Muscle of leg (tissue), 11 donors: Measurements from ENCODE around the gene KAT6B. TPM values are rescaled to one million over a fixed set of nuclear protein-coding genes. Genes with fewer than 3 reads are reported as not detected.
"Not testable (repeated sequence)": the region's sequence is repeated elsewhere in the genome, so short reads cannot be mapped to it uniquely, and the experiment has no call there.

ENCODE experiments used
- DNase-seq: peaks from one replicate; pipeline ENCODE4 v3.0.0; 2013
- H3K27ac ChIP-seq: one replicate; pipeline ENCODE4 v1.5.1; 2013; ENCODE audit warnings: mild to moderate bottlenecking, low read length, control low read depth
- H3K27me3 ChIP-seq: one replicate; pipeline ENCODE4 v1.6.1; 2013; ENCODE audit warnings: low read length; ENCODE audit not compliant: control insufficient read depth, insufficient read depth
- H3K36me3 ChIP-seq: one replicate; pipeline ENCODE4 v1.6.1; 2013; ENCODE audit warnings: low read length; ENCODE audit not compliant: control insufficient read depth, insufficient read depth
- H3K4me1 ChIP-seq: one replicate; pipeline ENCODE4 v1.6.1; 2013; ENCODE audit warnings: low read length; ENCODE audit not compliant: control insufficient read depth, insufficient read depth
- H3K4me3 ChIP-seq: one replicate; pipeline ENCODE4 v1.5.1; 2013; ENCODE audit warnings: low read length, control low read depth
- H3K9me3 ChIP-seq: replicated peaks from 2 replicates; pipeline ENCODE4 v1.6.1; 2013; ENCODE audit warnings: low read depth, low read length; ENCODE audit not compliant: control insufficient read depth
- WGBS: methylation state at CpG from one replicate; pipeline ENCODE4 v1.1.5; 2013; ENCODE audit warnings: missing lambda C conversion rate; ENCODE audit not compliant: insufficient coverage; 5-methylcytosine and 5-hydroxymethylcytosine counted together
- polyA plus RNA-seq, 8 donors: library from polyadenylated mRNA; unstranded; fragments of 120-200 nt; gene quantifications; one replicate each; pipeline versions ENCODE4 v1.2.1 to v1.2.3, GENCODE V29; 2013; ENCODE audit warnings: inconsistent platforms in 1 of 8, low replicate concordance in 1 of 8; ENCODE audit not compliant: insufficient read length in 8 of 8, insufficient read depth in 1 of 8
- total RNA-seq: library from RNA; stranded (reverse); fragments of 120-200 nt; gene quantifications from one replicate; pipeline ENCODE4 v1.2.4, GENCODE V29; 2013

KAT6B gene
- total and polyA plus RNA-seq, 9 donors: 13.5 to 23.1 (median 17.9) TPM

GRCh38 chr10:74882831-74883230, 56.4 kb downstream of the KAT6B start:
- Histone ChIP-seq H3K4me3 (no peak overlapping the region), H3K27ac (no peak overlapping the region), H3K4me1 (no peaks in the 10 kb centered on the region), H3K9me3 (no peaks in the 10 kb centered on the region), H3K36me3 (no peaks in the 10 kb centered on the region), H3K27me3 (no peaks in the 10 kb centered on the region)
- DNase-seq: peak; percentile 25
- whole genome bisulfite sequencing: 20% methylated on average over 1 of the region's 3 CpGs

GRCh38 chr10:74883428-74883827, 57.0 kb downstream of the KAT6B start:
- no peak for DNase-seq
- Histone ChIP-seq H3K9me3 (no peaks in the 10 kb centered on the region), H3K27me3 (no peaks in the 10 kb centered on the region), H3K4me1 (no peaks in the 10 kb centered on the region), H3K4me3 (no peak overlapping the region), H3K27ac (no peak overlapping the region), H3K36me3 (no peaks in the 10 kb centered on the region)
- no CpG with 5 or more reads among the region's 1 CpG for WGBS

- H3K27ac ChIP-seq: no peak overlapping the region
- no peak overlapping the region for H3K4me3 ChIP-seq
- H3K9me3 ChIP-seq: no peaks in the 10 kb centered on the region
- H3K4me1 ChIP-seq: no peaks in the 10 kb centered on the region
- no CpG with 5 or more reads among the region's 2 CpGs for WGBS
- no peaks in the 10 kb centered on the region for H3K27me3 ChIP-seq
- H3K36me3 ChIP-seq: no peaks in the 10 kb centered on the region
- DNase-seq: no peak
Observed at GRCh38 chr10:74887614-74888284, 61.3 kb downstream of the KAT6B start.

- Histone ChIP-seq H3K4me3 (no peak overlapping the region), H3K36me3 (no peaks in the 10 kb centered on the region), H3K27me3 (no peaks in the 10 kb centered on the region), H3K27ac (no peak overlapping the region), H3K9me3 (no peaks in the 10 kb centered on the region), H3K4me1 (no peaks in the 10 kb centered on the region)
- DNase-seq: no peak
- WGBS: 100% methylated on average over 1 of the region's 6 CpGs
Observed at GRCh38 chr10:74888962-74889661, 62.7 kb downstream of the KAT6B start.

GRCh38 chr10:74889662-74889998, 63.2 kb downstream of the KAT6B start:
- H3K4me1 ChIP-seq: no peaks in the 10 kb centered on the region
- no peaks in the 10 kb centered on the region for H3K9me3 ChIP-seq

GRCh38 chr10:74890460-74890859, 64.1 kb downstream of the KAT6B start:
- DNase-seq: no peak
- WGBS: no CpG with 5 or more reads among the region's 7 CpGs
- no peaks in the 10 kb centered on the region for H3K9me3 ChIP-seq
- no peaks in the 10 kb centered on the region for H3K36me3 ChIP-seq
- H3K27ac ChIP-seq: no peak overlapping the region
- no peak overlapping the region for H3K4me3 ChIP-seq
- H3K27me3 ChIP-seq: no peaks in the 10 kb centered on the region
- no peaks in the 10 kb centered on the region for H3K4me1 ChIP-seq

More at GRCh38 chr10:74889662-74889998, 63.2 kb downstream of the KAT6B start:
- Histone ChIP-seq H3K27ac (no peak overlapping the region), H3K4me3 (no peak overlapping the region), H3K27me3 (no peaks in the 10 kb centered on the region), H3K36me3 (no peaks in the 10 kb centered on the region)
- no peak for DNase-seq

- Histone ChIP-seq H3K27me3 (no peaks in the 10 kb centered on the region), H3K4me1 (no peaks in the 10 kb centered on the region), H3K27ac (no peak overlapping the region), H3K9me3 (no peaks in the 10 kb centered on the region), H3K4me3 (no peak overlapping the region), H3K36me3 (no peaks in the 10 kb centered on the region)
- WGBS: no CpG with 5 or more reads among the region's 2 CpGs
- no peak for DNase-seq
Observed at GRCh38 chr10:74891053-74891452, 64.7 kb downstream of the KAT6B start.

- H3K4me1 ChIP-seq: no peaks in the 10 kb centered on the region
- no peak overlapping the region for H3K27ac ChIP-seq
- DNase-seq: no peak
- H3K4me3 ChIP-seq: no peak overlapping the region
- H3K27me3 ChIP-seq: no peaks in the 10 kb centered on the region
- no peaks in the 10 kb centered on the region for H3K9me3 ChIP-seq
- WGBS: 70% methylated on average over 3 of the region's 4 CpGs
- H3K36me3 ChIP-seq: peaks cover 3% of the 10 kb centered on the region
Observed at GRCh38 chr10:74892839-74893238, 66.4 kb downstream of the KAT6B start.

- not testable (repeated sequence) for H3K4me1 ChIP-seq, H3K27me3 ChIP-seq, H3K27ac ChIP-seq, H3K9me3 ChIP-seq, H3K36me3 ChIP-seq, H3K4me3 ChIP-seq, DNase-seq
- no CpG with 5 or more reads among the region's 6 CpGs for WGBS
Observed at GRCh38 chr10:74893329-74893728, 66.9 kb downstream of the KAT6B start.

- H3K4me3 ChIP-seq: no peak overlapping the region
- WGBS: 88% methylated on average over 4 of the region's 5 CpGs
- H3K27me3 ChIP-seq: no peaks in the 10 kb centered on the region
- DNase-seq: no peak
- H3K36me3 ChIP-seq: peaks cover 3% of the 10 kb centered on the region
- H3K27ac ChIP-seq: no peak overlapping the region
- H3K9me3 ChIP-seq: no peaks in the 10 kb centered on the region
- no peaks in the 10 kb centered on the region for H3K4me1 ChIP-seq
Observed at GRCh38 chr10:74896788-74897527, 70.6 kb downstream of the KAT6B start.
